NCI-H748 (cell line): ENCODE data around the gene CDK17.

ENCODE experiments used
- DNase-seq: peaks from one replicate; lab custom pipeline; 2025; ENCODE audit not compliant: unreplicated experiment; lab: John Stamatoyannopoulos, UW

CDK17 gene

DNA sequence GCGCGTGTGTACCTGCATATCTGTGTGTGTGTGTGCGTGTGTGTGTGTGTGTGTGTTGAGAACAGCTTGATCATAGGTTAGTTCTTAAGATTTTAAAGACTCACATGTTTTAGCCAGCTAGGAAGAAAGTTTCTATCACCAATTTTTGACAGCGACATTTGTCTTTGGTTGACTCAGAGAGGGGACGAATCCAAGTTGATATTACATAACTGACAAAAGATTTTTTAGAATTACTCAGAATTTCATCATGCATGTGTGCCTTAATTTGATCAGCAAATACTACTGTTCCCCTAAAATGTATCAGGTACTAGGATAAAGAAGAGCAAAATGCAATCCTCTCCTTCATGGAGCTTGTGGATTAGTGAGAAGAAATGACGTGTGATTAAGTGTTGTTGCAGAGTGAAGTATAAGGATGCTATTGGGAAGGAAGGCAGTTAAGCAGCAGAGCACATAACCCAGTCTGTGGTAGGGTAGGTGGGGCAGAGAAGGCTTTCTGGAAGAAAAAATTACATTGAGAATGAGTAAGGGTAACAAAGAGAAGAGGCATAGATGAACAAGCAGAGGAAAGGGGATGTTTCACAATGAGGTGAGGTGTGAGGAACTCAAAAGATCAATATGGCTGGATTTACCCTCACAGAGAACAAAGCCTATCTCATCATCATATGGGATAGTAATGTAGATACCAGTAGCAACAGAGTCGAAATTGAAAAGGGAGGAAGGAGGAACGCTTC is 128.6 kb downstream of the CDK17 start:
- DNase-seq: no peak

- DNase-seq: no peak
Observed at GRCh38 chr12:96266238-96266637, 134.0 kb downstream of the CDK17 start.

DNA sequence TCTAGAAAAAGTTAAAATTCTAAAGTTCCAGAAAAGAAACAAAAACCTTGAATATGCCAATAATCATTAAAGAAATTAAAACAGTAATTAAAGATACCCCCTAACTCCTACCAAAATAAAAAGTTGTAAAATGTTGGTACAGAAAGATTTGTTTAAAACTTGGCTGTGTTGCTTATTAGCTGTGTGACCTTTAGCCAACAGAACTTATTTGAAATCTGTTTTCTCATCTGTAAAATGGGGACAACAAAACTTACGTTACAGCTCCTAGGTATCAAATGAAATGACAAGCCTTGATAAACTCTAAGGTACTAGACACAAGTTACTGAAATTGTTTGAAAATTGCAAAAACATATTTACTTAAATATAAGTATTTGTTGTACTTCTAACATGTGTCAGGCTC is 134.4 kb downstream of the CDK17 start:
- DNase-seq: no peak

GRCh38 chr12:96265400-96265799 is 134.8 kb downstream of the CDK17 start:
- no peak for DNase-seq

GRCh38 chr12:96263449-96263902 is 136.8 kb downstream of the CDK17 start:
- DNase-seq: peak; percentile 88

DNA sequence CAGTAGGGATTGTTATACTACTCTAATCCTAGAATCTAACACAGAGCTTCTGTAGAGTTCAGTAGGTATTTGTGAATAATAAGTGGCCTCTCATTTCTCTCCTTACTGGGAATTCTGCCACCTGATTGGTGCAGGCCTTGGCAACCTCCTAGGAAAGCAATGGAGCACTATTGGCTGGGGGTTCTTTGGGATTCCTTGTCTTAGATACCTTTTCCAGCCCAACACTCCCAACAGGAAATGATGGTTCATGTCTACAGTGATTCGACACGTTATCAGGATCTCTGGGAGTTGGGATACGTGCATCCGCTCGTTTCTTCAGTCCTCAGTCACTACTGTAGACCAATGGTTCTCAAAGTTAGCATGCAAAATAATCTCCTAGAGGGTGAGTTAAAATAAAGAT is 138.7 kb downstream of the CDK17 start:
- no peak for DNase-seq

DNA sequence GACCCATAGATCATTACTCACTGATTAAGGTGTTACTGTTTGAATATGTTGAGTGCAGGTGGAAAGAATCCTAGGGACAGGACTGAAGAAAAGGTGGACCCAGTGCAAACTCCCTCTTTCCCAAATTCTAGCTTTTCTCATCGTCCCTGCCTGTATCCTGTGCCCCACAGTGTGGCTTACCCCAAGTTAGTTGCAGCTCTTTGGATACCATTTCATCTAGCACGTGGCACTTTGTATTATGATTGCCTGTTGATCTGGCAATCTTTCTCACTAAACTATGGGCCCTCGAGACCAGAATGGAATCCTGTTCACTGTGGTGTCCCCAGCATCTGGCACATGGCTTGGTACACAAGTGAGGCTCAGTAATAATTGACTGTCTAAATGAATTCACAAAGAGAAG is 139.6 kb downstream of the CDK17 start:
- DNase-seq: no peak

- DNase-seq: no peak
Observed at GRCh38 chr12:96260231-96260630, 140.0 kb downstream of the CDK17 start.

DNA sequence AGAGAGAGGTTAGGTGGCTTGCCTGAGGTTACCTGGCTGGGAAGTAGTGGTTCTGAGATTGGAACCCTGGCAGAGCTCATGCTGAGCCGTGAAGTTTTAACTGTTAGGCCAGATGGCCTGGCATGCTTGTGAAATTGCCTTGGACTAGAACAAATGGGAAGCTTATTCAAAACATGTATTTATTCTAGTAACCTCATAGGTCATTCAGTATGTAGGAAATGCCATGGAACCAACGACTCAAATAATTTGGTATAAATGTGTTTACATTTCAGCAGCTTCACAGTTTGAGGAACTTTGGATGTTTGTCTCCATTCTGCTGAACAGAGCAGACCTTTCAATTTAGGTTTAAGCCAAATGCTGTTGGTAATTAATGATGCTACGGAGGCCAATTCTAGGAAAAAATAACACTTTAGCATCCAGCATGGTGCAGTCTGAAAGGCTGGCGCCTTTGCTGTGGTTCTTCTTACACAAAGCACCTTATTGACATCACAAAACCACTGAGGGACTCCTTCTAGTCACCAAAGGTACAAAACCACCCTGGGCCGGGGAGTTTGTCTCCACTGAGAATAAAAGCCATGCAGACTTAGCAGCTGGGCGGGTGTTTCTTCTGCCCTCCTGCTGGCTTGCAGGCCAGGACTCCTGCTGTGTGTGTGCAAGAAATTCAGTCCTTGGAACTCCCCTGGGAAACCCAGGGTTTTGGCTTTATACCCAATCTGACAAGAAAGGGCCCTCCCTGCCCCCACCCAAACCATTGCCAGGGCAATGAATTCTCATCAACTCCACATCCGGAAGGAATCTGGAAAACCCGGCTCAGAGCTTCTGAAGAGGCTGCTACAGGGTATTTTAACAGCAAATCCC is 141.9 kb downstream of the CDK17 start:
- DNase-seq: peak; percentile 9

GRCh38 chr12:96257550-96258103 is 142.6 kb downstream of the CDK17 start:
- DNase-seq: no peak

DNA sequence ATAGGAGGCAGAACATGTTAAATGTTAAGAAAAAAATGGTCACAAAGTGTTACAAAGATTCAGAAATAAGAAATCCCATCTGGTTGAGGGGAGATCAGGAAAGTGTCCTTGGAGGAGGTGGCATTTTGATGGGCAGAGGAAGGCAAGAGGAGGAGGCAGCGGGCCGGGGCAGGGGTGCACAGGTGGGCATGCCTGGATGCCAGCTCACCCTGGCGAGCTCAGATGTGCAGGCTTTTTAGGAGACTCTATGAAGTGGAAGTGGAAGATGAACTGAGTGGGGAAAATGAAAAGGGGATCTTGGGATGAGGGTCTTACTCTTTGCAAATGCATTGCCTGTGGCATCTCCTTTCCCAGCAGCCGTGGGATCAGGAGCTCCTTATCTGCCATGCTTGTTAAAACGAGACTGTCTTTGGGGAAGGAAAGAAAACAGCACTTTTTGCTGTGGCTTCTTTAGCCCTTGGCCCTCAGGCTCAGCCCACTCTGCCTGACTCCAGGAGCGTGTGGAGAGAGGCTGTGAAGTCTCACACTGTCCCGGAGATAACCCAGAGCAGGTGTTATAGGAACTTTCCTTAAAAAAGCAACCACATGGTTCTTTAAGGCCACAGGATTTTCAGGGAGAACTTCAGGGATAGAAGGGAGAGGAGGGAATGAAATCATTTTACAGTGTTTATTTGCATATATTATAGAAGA is 143.4 kb downstream of the CDK17 start:
- no peak for DNase-seq

- DNase-seq: no peak
Observed at GRCh38 chr12:96255077-96255476, 145.2 kb downstream of the CDK17 start.

DNA sequence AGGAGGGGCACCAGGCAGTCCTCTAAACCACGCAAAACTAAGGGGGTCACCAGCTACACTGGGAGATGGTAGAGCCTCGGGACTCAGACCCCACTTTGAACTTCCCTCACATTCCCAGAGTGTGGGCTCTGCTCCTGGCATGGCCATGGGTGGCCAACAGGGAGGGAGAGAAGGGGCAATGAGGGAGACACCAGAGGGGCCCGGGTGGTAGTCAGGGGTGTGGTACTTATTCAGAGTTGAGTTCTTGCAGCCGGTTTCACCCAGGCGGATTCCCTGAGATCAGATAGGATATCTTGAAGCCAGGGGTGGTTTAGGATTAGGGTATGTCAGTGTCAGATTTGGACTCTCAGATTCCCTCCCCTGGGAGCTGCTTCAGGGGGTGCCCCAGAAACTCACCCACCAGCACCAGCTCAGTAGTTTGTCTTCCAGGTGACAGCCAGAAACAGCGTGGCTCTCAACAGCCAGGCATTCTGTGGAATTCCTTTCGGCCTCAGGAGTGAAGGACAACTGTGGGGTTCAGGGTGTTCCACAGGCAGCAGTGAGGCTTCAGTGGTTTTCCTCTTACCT is 150.0 kb downstream of the CDK17 start:
- no peak for DNase-seq

- no peak for DNase-seq
Observed at GRCh38 chr12:96249196-96250118, 150.8 kb downstream of the CDK17 start.

DNA sequence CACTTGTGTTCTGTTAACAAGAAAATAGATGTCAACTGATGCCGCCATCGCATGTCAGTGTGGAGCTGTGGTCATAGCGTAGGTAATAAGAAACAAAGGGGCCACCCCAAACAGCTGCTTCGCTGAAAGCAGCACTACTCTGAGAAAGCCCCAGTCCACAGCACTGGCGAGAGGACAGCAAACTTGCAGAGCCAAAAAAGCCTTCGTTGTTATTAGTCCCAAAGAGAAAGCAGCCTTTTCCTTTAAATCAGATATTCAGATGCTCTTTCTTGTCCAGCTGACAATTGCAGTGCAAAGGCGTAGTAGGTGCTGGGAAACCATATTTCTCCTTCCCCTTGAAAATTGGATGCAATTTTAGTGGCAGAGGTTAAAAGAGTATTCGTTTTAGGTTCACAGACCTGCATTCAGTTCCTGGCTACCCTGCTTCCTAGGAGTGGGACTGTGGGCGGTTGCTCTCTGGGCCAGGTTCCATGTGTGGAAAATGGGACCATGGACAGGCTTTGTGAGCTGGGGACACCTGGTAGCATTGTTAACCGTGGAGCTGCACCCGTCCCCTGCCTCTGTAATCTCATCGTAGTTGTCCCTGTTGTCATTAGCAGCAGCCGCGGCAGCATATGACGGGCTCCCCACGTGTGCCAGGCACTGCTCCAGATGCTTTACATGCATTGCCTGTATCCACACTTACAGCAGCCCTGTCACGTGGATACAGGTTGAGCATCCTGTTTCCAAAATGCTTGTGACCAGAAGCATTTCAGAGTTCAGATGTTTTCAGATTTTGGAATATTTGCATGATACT is 151.9 kb downstream of the CDK17 start:
- peak; percentile 15 for DNase-seq

DNA sequence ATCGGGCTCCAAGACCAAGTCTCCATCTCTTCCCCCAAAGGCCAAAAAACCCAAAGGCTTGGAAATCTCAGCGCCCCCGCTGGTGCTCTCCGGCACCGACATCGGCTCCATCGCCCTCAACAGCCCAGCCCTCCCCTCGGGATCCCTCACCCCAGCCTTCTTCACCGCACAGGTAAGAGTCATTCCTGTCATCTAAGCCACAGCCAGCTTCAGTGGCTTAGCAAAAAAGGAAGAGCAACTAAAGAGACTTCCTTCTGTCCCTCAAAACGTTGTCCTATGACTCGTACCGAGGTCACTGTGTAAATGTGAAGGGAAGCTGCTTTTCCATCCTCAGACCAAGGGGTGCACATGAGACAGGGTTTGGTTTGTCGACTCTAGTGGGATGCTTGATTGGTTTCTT is 152.7 kb downstream of the CDK17 start:
- DNase-seq: no peak

GRCh38 chr12:96246926-96247505 is 153.2 kb downstream of the CDK17 start:
- DNase-seq: no peak

DNA sequence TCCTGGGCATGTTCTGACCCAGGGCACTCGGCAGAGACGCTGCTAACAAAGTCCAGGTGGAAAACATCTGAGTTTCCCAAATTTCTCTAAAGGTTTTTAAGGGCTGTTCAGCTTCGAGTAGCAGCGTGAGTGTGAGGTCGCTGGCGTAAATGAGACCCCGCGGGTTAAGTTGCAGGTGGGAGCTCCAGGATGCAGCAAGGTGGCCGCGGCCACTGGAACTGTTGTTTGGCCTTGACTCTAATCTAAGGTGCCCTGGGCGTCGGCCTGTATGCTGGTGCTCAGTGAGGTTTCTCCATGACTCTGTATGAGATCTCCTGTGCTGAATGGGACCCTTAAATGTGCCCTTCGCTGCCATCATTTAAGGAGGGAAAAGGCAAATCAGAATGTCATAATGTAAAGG is 155.4 kb downstream of the CDK17 start:
- DNase-seq: peak; percentile 34

DNA sequence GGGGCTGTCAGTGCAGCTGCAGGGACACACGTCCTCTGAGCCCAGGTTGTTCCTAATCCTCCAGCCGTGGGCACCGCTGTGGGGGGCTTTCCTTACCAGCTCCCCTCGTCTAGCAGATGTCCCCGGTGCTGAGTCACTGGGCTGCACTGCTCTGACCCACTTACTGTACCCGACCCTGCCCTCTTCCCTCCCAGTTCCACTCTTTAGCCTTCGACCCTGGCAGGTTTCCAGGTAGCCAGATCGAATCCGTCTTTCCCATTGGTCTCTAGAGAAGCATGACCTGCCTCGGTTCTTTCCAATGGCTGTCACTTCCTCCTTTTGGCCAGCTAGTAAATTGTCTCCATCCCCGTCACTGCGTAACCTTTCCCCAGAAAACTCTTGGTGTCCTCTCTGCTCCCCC is 157.6 kb downstream of the CDK17 start:
- DNase-seq: no peak
